OCI-LY3 (cell line): ENCODE results near the gene PGLYRP4.

Source experiments
- EZH2phosphoT487 ChIP-seq: fragments of 200-600 bp; shearing (Covaris generic); IDR thresholded peaks from 2 replicates; pipeline ENCODE4 v1.6.1; 2018; ENCODE audit warnings: antibody characterized with exemption, mixed run types, low read depth
- TF ChIP-seq, protein P1 (sequence below): fragments of 200-600, 300-600 bp; sonication (generic); IDR thresholded peaks from 2 replicates; pipeline ENCODE4 v1.5.1; 2014; ENCODE audit warnings: antibody characterized with exemption, low read length, low read depth

DNA sequence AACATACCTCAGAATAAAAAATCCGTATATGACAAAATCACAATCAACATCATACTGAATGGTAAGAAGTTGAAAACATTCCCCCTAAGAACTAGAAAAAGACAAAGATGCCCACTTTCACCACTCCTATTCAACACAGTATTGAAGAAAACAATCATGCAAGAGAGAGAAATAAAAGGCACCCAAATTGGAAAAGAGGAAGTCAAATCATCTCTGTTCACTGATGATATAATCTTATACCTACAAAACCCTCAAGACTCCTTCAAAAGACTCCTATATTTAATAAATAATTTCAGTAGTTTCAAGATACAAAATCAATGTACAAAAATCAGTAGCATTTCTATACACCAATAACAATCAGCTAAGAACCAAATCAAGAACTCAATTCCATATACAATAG, 14.7 kb downstream of the PGLYRP4 start:
- TF ChIP-seq, protein P1, sequence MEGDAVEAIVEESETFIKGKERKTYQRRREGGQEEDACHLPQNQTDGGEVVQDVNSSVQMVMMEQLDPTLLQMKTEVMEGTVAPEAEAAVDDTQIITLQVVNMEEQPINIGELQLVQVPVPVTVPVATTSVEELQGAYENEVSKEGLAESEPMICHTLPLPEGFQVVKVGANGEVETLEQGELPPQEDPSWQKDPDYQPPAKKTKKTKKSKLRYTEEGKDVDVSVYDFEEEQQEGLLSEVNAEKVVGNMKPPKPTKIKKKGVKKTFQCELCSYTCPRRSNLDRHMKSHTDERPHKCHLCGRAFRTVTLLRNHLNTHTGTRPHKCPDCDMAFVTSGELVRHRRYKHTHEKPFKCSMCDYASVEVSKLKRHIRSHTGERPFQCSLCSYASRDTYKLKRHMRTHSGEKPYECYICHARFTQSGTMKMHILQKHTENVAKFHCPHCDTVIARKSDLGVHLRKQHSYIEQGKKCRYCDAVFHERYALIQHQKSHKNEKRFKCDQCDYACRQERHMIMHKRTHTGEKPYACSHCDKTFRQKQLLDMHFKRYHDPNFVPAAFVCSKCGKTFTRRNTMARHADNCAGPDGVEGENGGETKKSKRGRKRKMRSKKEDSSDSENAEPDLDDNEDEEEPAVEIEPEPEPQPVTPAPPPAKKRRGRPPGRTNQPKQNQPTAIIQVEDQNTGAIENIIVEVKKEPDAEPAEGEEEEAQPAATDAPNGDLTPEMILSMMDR: no peak
- no peak for TF ChIP-seq EZH2phosphoT487
